Sciatic nerve (tissue), 2 donors: Measurements from ENCODE around the gene NLK. TPM values are rescaled to one million over a fixed set of nuclear protein-coding genes. Genes with fewer than 3 reads are reported as not detected.
"Not testable (repeated sequence)": the region's sequence is repeated elsewhere in the genome, so short reads cannot be mapped to it uniquely, and the experiment has no call there.

Source experiments
- ATAC-seq: fragments of 200-7000 bp; cut with Tn5 transposase; one replicate; pipeline ENCODE4 v1.9.1; 2020; ENCODE audit warnings: mild to moderate bottlenecking, moderate library complexity
- DNase-seq: peaks from one replicate; pipeline ENCODE4 v3.0.0-alpha.2; 2020; ENCODE audit warnings: low spot score
- intact Hi-C: fragments of 100-400 bp; cut with DNase I; formaldehyde crosslinking; loops from one replicate; pipeline ENCODE4 v1.14.2; 2022
- total RNA-seq: library from RNA; stranded (reverse); fragmentation: NEBNext Ultra II Directional; extraction: Animal tissue kit (Norgen Biotek cat#: 25700); gene quantifications from one replicate; pipeline ENCODE4 v1.2.1, GENCODE V29; 2021
- donor health status: DM: no; HTN: no; CAD: no.
- donor health status: DM: no; HTN: no; CAD: no.

The NLK gene
- total RNA-seq, 1 donor from 2014 or later, result 34.9 TPM

GRCh38 chr17:28232966-28233870 lies 190.7 kb downstream of the NLK start:
- ATAC-seq, DNase-seq, intact Hi-C loops: not testable (repeated sequence)

- intact Hi-C loops, ATAC-seq, DNase-seq: not testable (repeated sequence)
Measured at GRCh38 chr17:28233872-28234856, 191.7 kb downstream of the NLK start.

GRCh38 chr17:28235066-28235700 lies 192.7 kb downstream of the NLK start:
- intact Hi-C loops, ATAC-seq, DNase-seq: not testable (repeated sequence)

GRCh38 chr17:28236033-28236653 lies 193.7 kb downstream of the NLK start:
- DNase-seq, ATAC-seq, intact Hi-C loops: not testable (repeated sequence)

- intact Hi-C loops, DNase-seq, ATAC-seq: not testable (repeated sequence)
Measured at GRCh38 chr17:28238547-28239270, 196.2 kb downstream of the NLK start.

GRCh38 chr17:28239271-28239624 lies 196.8 kb downstream of the NLK start:
- ATAC-seq, result no peak
- intact Hi-C loops, result no loop called here
- DNase-seq, result no peak

GRCh38 chr17:28240688-28241340 lies 198.3 kb downstream of the NLK start:
- DNase-seq (no peak), ATAC-seq (no peak)
- intact Hi-C loops, result no loop called here

- DNase-seq, result no peak
- intact Hi-C loops, result no loop called here
- no peak for ATAC-seq
Measured at GRCh38 chr17:28242791-28243190, 200.3 kb downstream of the NLK start.

GRCh38 chr17:28243268-28243667 lies 200.8 kb downstream of the NLK start:
- ATAC-seq, intact Hi-C loops, DNase-seq: not testable (repeated sequence)

- no peak for DNase-seq
- ATAC-seq, result no peak
- intact Hi-C loops, result no loop called here
Measured at GRCh38 chr17:28244446-28244845, 202.0 kb downstream of the NLK start.

Other genes starting within 250 kb of the NLK start
- 1.6 TPM for gene NOS2, start 242.1 kb upstream of the NLK start, total RNA-seq
- 32.5 TPM for gene LYRM9, start 149.3 kb upstream of the NLK start, total RNA-seq